Fibroblast of lung (primary cell): ENCODE results near the gene GLB1L3.

Experiments
- CTCF ChIP-seq, 2 donors: IDR thresholded peaks in 1 of 2; conservative IDR thresholded peaks in 1 of 2; 1 replicate in 1 of 2; 2 replicates in 1 of 2; pipeline ENCODE4 v1.5.1; 2011 to 2012; ENCODE audit warnings: low read length in 2 of 2, control low read depth in 1 of 2, inconsistent platforms in 1 of 2, low read depth in 1 of 2, mild to moderate bottlenecking in 1 of 2
- EZH2 ChIP-seq: IDR thresholded peaks from 2 replicates; pipeline ENCODE4 v1.5.1; 2012; ENCODE audit warnings: low read length, control low read depth, mild to moderate bottlenecking; ENCODE audit errors: missing control alignments

- TF ChIP-seq CTCF (conservative IDR thresholded peaks at IDR 0.05 in 1 of 2, IDR thresholded peaks at IDR 0.05 in 1 of 2; ENCODE audit: low read depth in 1 of 2, low read length in 2 of 2) (no peak), EZH2 (no peak)
These were observed 64.3 kb downstream of the GLB1L3 start for GRCh38 chr11:134340354-134340964.
